ENCODE data around the gene IL7R. TPM values are rescaled to one million over a fixed set of nuclear protein-coding genes. Genes with fewer than 3 reads are reported as not detected.

IL7R gene
- total and polyA plus RNA-seq, 10 of the 15 experiments (the other 5 are each of a cell fraction or from before 2014, with no cell fraction given): 0.40 to 21.1 (median 0.85) TPM

- ChIA-PET RAD21 (ENCODE audit: unreplicated experiment) (no interaction called here), CTCF (no interaction called here), POLR2A (no interaction called here), SMC1A (ENCODE audit: uncharacterized antibody, unreplicated experiment) (no interaction called here)
- intact Hi-C loops (cut with micrococcal nuclease; ENCODE audit: unreplicated experiment) (no loop called here), in situ Hi-C loops (cut with MboI) (no loop called here)
- no TSS peak for BruUV-seq (replicated peaks)
- Histone ChIP-seq H3K9ac (ENCODE audit: control insufficient read depth, insufficient read depth, low read length) (no peak overlapping the region), H3K27ac (ENCODE audit: control insufficient read depth, insufficient read depth) (no peak overlapping the region), H3K27me3 (replicated peaks in 1 of 2; ENCODE audit: control insufficient read depth in 2 of 2, insufficient read depth in 2 of 2, low read length in 1 of 2) (no peaks in the 10 kb centered on the region), H3K9me3 (replicated peaks; ENCODE audit: control insufficient read depth, insufficient read depth, low read length) (peaks cover 13% of the 10 kb centered on the region; the same call in 2 of the 3 replicates), H3K36me3 (ENCODE audit: control insufficient read depth in 2 of 2, insufficient read depth in 2 of 2, low read length in 1 of 2) (no peaks in the 10 kb centered on the region), H2AFZ (ENCODE audit: control insufficient read depth, low read depth, low read length) (no peak overlapping the region), H3K4me3 (no peak overlapping the region), H3K4me1 (ENCODE audit: control insufficient read depth, insufficient read depth, low read length) (peaks cover 14% of the 10 kb centered on the region), H3K79me2 (ENCODE audit: control insufficient read depth, insufficient read depth, low read length) (no peaks in the 10 kb centered on the region), H3K4me2 (ENCODE audit: control insufficient read depth, insufficient read depth) (no peak overlapping the region), H4K20me1 (ENCODE audit: control insufficient read depth, insufficient read depth) (no peaks in the 10 kb centered on the region)
- ATAC-seq (no peak), FAIRE-seq (no peak), DNase-seq (ENCODE audit: low read depth, low spot score) (no peak)
- WGBS (ENCODE audit: insufficient coverage, insufficient replicate concordance, low lambda C conversion rate, missing lambda C conversion rate): 0% methylated on average over 3 of the region's 3 CpGs
- TF ChIP-seq DPF2 (IDR thresholded peaks at IDR 0.05) (no peak), RUNX3 (IDR thresholded peaks at IDR 0.05; ENCODE audit: low read length) (no peak), RFX5 (IDR thresholded peaks at IDR 0.05; ENCODE audit: low read depth, low read length) (no peak), TARDBP (IDR thresholded peaks at IDR 0.05; ENCODE audit: borderline replicate concordance) (no peak), MAX (IDR thresholded peaks at IDR 0.05; ENCODE audit: low read depth, low read length) (no peak), CBX5 (IDR thresholded peaks at IDR 0.05; ENCODE audit: low read depth) (no peak), SMAD5 (IDR thresholded peaks at IDR 0.05; ENCODE audit: low read depth) (no peak), ZNF217 (IDR thresholded peaks at IDR 0.05) (no peak), HSF1 (IDR thresholded peaks at IDR 0.05; ENCODE audit: low read depth, low read length) (no peak), SMAD1 (IDR thresholded peaks at IDR 0.05; ENCODE audit: low read depth, partially characterized antibody) (no peak), STAT3 (IDR thresholded peaks at IDR 0.05; ENCODE audit: low read depth, low read length) (no peak), PKNOX1 (IDR thresholded peaks at IDR 0.05) (no peak), PAX8 (IDR thresholded peaks at IDR 0.05) (no peak), POU2F2 (IDR thresholded peaks at IDR 0.05; ENCODE audit: borderline replicate concordance, low read depth, low read length) (no peak), SKIL (IDR thresholded peaks at IDR 0.05; ENCODE audit: low read depth, poor library complexity, severe bottlenecking) (no peak)
Observed at GRCh38 chr5:35847961-35848360, 8.7 kb upstream of the IL7R start.

Measured in GM12878 (cell line).